Glutamatergic neuron (in vitro differentiated cells): Measurements from ENCODE around the gene DDX25. TPM values are rescaled to one million over a fixed set of nuclear protein-coding genes. Genes with fewer than 3 reads are reported as not detected.

ENCODE experiments used
- DNase-seq: peaks from one replicate; pipeline ENCODE4 v3.0.0; 2022
- H3K27ac Mint-ChIP-seq: one replicate; pipeline ENCODE4 v1.8.0; 2020; ENCODE audit warnings: mild to moderate bottlenecking, mixed read lengths, inconsistent platforms; ENCODE audit not compliant: unreplicated experiment
- H3K27me3 Mint-ChIP-seq: one replicate; pipeline ENCODE4 v1.8.0; 2020; ENCODE audit warnings: mild to moderate bottlenecking, moderate library complexity, mixed read lengths, inconsistent platforms; ENCODE audit not compliant: unreplicated experiment
- H3K36me3 Mint-ChIP-seq: one replicate; pipeline ENCODE4 v1.8.0; 2020; ENCODE audit warnings: mild to moderate bottlenecking, mixed read lengths, inconsistent platforms; ENCODE audit not compliant: unreplicated experiment
- H3K4me1 Mint-ChIP-seq: one replicate; pipeline ENCODE4 v1.8.0; 2020; ENCODE audit warnings: mild to moderate bottlenecking, low read depth, mixed read lengths, inconsistent platforms; ENCODE audit not compliant: unreplicated experiment
- H3K4me3 Mint-ChIP-seq: one replicate; pipeline ENCODE4 v1.8.0; 2020; ENCODE audit warnings: mild to moderate bottlenecking, mixed read lengths, inconsistent platforms; ENCODE audit not compliant: unreplicated experiment
- H3K9me3 Mint-ChIP-seq: one replicate; pipeline ENCODE4 v1.8.0; 2020; ENCODE audit warnings: mild to moderate bottlenecking, moderate library complexity, mixed read lengths, inconsistent platforms; ENCODE audit not compliant: unreplicated experiment
- total RNA-seq: library from RNA; stranded (reverse); fragmentation: NEBNext Ultra II Directional; extraction: Animal tissue kit (Norgen Biotek cat#: 25700); gene quantifications from one replicate; pipeline ENCODE4 v1.2.1, GENCODE V29; 2021; ENCODE audit not compliant: unreplicated experiment
- TF ChIP-seq, protein P1 (sequence below): fragments of 200-600 bp; sonication (generic); IDR thresholded peaks from one replicate; pipeline ENCODE4 v1.5.0; 2021; ENCODE audit not compliant: partially characterized antibody, unreplicated experiment

DDX25 gene
- total RNA-seq, 1 donor from 2014 or later: 11.3 TPM

DNA sequence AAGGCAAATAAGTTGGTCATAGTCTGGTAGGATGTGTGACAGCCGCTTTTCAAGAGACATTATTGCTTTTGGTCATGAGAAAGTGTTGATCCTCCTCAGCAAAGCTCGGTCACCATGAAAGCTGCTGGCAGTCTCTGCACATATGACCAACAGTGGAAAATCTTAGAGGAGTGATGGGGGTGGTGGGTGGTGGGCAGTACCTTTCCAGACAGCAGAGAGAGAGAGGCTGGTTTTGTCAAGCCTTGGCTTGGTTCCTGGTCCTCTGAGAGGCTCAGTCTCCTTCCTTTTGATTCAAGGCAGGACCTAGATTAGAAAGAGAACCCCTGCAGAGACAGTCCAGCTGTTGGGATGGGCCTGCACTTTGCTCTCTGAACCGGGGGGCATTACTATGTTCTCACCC lies 21.5 kb downstream of the DDX25 start:
- DNase-seq: no peak
- H3K9me3 Mint-ChIP-seq: no peaks in the 10 kb centered on the region
- peaks cover 31% of the 10 kb centered on the region for H3K4me1 Mint-ChIP-seq
- H3K27me3 Mint-ChIP-seq: no peaks in the 10 kb centered on the region
- peak overlapping the region; percentile 6 for H3K27ac Mint-ChIP-seq
- peak overlapping the region; percentile 19 for H3K4me3 Mint-ChIP-seq
- no peaks in the 10 kb centered on the region for H3K36me3 Mint-ChIP-seq
- TF ChIP-seq, protein P1, sequence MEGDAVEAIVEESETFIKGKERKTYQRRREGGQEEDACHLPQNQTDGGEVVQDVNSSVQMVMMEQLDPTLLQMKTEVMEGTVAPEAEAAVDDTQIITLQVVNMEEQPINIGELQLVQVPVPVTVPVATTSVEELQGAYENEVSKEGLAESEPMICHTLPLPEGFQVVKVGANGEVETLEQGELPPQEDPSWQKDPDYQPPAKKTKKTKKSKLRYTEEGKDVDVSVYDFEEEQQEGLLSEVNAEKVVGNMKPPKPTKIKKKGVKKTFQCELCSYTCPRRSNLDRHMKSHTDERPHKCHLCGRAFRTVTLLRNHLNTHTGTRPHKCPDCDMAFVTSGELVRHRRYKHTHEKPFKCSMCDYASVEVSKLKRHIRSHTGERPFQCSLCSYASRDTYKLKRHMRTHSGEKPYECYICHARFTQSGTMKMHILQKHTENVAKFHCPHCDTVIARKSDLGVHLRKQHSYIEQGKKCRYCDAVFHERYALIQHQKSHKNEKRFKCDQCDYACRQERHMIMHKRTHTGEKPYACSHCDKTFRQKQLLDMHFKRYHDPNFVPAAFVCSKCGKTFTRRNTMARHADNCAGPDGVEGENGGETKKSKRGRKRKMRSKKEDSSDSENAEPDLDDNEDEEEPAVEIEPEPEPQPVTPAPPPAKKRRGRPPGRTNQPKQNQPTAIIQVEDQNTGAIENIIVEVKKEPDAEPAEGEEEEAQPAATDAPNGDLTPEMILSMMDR: no peak

DNA sequence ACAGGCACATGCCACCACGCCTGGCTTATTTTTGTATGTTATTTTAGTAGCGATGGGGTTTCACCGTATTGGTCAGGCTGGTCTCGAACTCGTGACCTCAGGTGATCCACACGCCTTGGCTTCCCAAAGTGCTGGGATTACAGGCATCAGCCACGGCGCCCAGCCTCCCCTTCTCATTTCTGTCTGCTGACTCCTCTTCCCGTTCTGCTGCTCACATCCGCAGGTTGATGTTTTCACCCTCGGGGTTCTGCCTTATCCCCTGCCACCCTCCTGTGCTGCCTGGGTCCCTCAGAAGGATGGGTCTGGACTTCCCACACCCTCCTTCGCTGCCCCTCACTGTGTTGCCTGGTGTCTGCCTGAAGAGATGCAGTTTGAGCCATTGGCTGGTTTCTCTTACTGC lies 22.4 kb downstream of the DDX25 start:
- TF ChIP-seq, protein P1: no peak
- Mint-ChIP-seq H3K27ac (no peak overlapping the region), H3K4me3 (no peak overlapping the region), H3K36me3 (no peaks in the 10 kb centered on the region), H3K9me3 (no peaks in the 10 kb centered on the region), H3K4me1 (peaks cover 31% of the 10 kb centered on the region), H3K27me3 (no peaks in the 10 kb centered on the region)
- DNase-seq: no peak

DNA sequence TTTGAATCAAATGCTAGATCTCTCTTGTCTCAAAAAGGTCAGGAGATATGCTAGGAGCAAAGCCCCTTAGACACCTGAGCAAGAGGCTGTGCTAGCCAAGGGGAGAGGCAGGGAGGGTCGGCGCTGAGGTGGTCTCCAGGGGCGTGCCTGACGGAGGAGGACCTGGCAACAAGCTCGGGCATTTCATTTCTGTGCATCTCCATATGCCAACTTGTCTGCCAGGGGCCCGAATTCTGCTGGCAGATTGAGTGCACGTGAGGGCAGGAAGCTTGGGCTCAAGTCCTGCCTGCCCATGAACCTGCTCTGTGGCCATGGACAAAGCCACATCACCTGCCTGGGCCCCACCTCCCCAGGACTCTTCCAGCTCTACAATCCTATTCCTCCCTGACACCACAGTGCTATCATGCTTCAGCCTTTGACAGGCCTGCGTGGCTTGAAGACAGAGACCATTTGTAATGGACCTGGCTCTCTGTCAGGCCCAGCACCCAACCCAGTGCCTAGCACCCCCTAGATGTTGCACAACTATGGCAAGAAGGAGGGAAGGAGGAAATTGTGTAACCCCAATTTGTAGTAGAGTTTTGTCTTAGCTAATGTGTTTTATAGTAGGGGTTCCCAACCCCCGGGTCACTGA lies 25.3 kb downstream of the DDX25 start:
- DNase-seq: no peak
- Mint-ChIP-seq H3K27me3 (no peaks in the 10 kb centered on the region), H3K4me3 (no peak overlapping the region), H3K9me3 (no peaks in the 10 kb centered on the region), H3K36me3 (no peaks in the 10 kb centered on the region), H3K4me1 (peaks cover 19% of the 10 kb centered on the region), H3K27ac (no peak overlapping the region)
- TF ChIP-seq, protein P1: no peak

DNA sequence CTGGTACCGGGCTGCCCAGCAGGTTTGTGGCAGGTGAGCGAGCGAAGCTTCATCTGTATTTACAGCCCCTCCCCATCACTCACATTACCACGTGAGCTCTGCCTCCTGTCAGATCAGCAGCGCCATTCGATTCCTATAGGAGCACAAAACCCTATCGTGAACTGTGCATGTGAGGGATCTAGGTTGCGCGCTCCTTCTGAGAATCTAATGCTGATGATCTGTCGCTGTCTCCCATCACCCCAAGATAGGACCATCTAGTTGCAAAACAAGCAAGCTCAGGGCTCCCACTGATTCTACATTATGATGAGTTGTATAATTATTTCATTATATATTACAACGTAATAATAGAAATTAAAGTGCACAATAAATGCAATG lies 25.8 kb downstream of the DDX25 start:
- Mint-ChIP-seq H3K27me3 (no peaks in the 10 kb centered on the region), H3K4me3 (no peak overlapping the region), H3K36me3 (no peaks in the 10 kb centered on the region), H3K9me3 (no peaks in the 10 kb centered on the region), H3K4me1 (peaks cover 15% of the 10 kb centered on the region), H3K27ac (no peak overlapping the region)
- DNase-seq: no peak
- TF ChIP-seq, protein P1: no peak

DNA sequence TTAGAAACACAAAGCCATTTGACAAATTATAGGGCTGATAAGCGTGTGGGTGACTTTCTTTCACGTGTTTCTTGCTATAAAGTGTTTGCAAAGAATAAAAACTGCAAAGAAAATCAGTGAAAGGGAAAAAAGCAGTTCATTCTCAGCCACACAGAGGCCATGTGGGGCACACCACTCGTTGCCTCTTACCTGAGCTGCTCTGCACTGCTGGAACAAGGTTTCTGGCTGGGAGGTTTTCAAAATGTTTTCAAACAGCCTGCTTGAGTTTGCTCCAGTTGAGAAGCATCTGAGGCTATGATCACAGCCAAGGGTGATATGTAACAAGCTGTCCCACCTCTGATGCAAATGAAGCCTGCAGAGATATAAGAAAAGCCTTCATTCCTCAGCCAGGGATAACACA lies 26.8 kb downstream of the DDX25 start:
- peaks cover 1% of the 10 kb centered on the region for H3K9me3 Mint-ChIP-seq
- no peak overlapping the region for H3K4me3 Mint-ChIP-seq
- no peaks in the 10 kb centered on the region for H3K27me3 Mint-ChIP-seq
- H3K4me1 Mint-ChIP-seq: peaks cover 5% of the 10 kb centered on the region
- TF ChIP-seq, protein P1: no peak
- H3K36me3 Mint-ChIP-seq: no peaks in the 10 kb centered on the region
- DNase-seq: no peak
- H3K27ac Mint-ChIP-seq: no peak overlapping the region
